ENCODE data around the gene DLX3.

Gene DLX3

GRCh38 chr17:49970498-49970897 lies 24.5 kb downstream of the DLX3 start:
- no peak for DNase-seq

GRCh38 chr17:49969795-49970389 lies 25.1 kb downstream of the DLX3 start:
- DNase-seq: no peak

GRCh38 chr17:49969134-49969759 lies 25.8 kb downstream of the DLX3 start, which contains the start of gene DLX4:
Gene DLX4 (plus strand): TSS chr17:49969190. CDS start chr17:49969469, 279 bp downstream.
- no peak for DNase-seq

GRCh38 chr17:49968405-49969133 lies 26.5 kb downstream of the DLX3 start:
- peak; percentile 47 for DNase-seq

DNA sequence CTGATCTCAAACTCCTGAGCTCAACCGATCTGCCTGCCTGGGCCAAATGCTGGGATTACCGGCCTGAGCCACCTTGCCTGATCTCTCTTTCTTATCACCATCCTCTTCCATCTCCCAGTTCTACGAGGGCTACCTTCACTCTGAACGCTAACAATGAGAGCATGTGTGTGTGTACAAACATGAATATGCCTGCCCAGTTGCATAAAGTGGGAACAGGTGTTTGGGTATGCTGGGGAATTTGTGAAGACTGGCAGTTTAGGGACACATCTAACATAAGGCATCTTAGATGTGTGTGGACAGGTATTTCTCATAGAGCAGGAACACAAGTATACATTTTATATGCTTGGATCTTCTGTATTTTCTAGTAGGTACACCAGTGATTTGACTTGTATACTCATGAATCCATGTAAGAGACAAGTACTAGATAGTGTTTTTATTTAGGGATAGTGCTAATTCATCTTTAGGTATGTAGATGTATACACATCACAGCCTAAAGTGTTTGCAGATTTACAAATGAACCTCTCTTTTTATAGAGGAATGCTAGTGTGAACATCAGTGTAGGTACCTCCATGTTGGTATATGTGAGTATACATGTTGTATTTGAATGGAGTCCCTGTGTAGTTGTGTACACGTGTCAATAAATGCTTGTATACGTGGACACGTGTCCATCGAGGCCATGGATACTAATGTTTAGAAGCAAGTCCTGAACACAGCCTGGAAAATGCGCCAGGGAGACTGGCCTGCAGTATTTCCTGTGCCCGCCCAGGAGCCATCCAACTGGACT lies 27.2 kb downstream of the DLX3 start:
- no peak for DNase-seq

- DNase-seq: no peak
Measured at GRCh38 chr17:49967205-49967604, 27.8 kb downstream of the DLX3 start.

DNA sequence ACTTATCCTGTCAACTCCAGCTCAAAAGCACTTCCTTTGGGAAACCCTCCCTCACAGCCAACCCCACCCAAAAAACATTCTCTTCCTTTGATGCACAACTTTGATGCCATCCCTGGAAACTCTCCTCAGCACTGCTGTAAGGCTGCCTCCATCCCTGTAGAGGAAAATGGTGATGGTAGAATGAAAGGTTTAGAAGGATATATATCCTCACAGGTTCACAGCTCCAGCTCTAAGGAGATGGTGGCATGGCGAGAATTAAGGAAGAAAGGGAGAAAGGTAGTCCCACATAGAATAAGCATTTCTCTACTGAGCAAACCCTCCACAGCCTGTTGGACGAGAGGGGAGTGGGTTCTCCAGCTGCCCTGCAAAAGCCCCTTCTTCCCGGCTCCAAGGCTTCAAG lies 28.3 kb downstream of the DLX3 start:
- DNase-seq: no peak

GRCh38 chr17:49965524-49965909 lies 29.5 kb downstream of the DLX3 start:
- no peak for DNase-seq

DNA sequence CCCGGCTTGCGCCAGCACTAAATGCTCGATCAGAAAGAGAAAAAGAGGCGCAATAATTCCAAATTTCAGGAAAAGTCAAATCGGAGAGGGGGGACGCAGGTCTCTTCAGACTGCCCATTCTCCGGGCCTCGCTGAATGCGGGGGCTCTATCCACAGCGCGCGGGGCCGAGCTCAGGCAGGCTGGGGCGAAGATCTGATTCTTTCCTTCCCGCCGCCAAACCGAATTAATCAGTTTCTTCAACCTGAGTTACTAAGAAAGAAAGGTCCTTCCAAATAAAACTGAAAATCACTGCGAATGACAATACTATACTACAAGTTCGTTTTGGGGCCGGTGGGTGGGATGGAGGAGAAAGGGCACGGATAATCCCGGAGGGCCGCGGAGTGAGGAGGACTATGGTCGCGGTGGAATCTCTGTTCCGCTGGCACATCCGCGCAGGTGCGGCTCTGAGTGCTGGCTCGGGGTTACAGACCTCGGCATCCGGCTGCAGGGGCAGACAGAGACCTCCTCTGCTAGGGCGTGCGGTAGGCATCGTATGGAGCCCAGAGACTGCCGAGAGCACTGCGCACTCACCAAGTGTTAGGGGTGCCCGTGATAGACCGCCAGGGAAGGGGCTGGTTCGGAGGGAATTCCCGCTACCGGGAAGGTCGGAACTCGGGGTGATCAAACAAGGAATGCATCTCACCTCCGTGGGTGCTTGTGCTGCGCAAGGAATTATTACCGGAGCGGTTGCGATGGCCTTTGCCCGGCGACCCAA lies 30.1 kb downstream of the DLX3 start:
- DNase-seq: no peak

DNA sequence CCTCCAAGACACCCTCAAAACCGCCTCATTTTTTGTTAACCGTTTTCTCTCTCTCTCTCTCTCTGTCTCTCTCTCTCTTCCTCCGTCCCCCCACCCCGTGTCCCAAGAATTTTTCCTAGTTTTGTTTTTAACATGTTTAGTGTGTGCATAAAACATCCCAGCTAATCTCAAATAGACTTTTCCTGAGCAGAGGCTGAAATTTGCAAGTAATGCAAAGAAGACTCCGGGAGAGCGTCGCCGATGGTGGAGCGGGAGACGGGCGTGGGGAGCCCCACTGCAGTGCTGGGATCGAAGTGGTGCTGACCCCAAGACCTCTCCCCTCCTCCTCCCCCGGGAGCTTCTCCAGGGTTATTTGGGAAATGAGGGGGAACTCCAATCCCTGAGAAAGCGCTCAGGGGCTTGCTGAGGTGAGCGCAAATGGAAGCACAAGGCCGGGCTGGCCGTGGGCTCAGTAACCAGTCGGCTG lies 30.7 kb downstream of the DLX3 start:
- DNase-seq: no peak

DNA sequence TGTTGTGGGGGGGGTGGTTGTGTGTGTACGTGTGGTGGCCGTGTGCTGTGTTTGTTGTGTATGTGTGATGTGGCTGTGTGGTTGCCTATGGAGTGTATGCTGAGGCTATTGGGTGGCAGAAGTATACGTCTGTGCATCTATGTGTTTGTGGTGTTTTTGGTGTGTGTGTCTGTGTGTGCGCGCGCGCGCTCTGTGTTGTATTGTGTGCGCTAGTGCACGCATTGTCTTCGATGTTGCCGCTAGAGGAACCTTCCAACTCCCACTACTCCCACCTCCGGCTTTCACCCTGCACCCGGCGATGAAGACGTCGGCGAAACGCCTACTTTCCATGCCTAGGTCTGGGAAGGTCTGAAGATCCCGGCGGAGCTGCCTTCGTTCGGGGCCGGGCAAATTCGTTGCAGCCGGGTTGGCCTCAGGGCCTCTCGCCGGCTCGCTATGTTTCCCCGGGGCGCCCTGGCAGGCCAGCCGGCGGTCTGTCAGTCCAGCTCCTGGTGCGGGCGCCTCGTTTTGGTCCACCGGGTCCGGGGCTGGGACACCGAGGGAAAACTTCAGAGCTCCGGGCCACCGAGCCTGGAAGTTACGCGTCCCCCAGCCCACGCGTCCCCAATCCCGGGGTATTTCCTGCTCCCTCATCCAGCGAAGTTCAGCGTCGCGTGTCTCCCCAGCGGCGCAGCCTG lies 31.3 kb downstream of the DLX3 start:
- no peak for DNase-seq

- no peak for DNase-seq
Measured at GRCh38 chr17:49963309-49963625, 31.8 kb downstream of the DLX3 start.

DNA sequence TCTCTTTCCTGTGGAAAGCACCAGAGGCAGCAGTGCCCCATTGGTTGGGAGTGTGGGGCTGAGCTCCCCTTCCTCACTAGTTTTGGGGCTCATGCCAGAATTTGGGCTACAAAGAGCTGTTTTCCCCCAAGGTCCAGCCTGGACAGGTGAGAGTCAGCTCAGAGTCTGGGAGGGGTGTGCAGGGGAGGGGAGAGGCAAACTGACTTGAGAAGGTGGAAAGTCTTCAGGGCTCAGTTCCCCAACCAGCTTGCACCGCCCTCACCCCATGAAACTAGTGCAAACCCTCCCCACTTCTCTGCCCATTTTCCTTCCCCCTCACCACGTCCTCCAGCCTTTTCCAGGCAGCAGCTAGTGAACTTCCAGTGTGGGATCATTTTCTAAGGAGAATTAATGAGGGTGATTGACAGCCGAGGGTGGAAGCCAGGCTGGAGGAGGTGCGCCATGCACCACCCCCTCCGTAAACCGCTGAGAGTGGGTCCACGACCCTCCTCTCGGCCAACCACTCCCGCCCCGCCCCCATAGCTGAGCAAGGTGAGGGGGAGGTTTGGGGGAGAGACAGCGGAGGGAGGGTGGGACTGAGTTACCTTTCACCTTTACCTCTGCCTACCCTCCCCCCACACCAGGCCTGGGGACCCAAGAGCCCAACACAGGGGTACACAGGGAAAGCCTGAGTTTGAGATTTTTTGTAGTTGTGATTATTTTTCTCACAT lies 32.3 kb downstream of the DLX3 start:
- DNase-seq: no peak

DNA sequence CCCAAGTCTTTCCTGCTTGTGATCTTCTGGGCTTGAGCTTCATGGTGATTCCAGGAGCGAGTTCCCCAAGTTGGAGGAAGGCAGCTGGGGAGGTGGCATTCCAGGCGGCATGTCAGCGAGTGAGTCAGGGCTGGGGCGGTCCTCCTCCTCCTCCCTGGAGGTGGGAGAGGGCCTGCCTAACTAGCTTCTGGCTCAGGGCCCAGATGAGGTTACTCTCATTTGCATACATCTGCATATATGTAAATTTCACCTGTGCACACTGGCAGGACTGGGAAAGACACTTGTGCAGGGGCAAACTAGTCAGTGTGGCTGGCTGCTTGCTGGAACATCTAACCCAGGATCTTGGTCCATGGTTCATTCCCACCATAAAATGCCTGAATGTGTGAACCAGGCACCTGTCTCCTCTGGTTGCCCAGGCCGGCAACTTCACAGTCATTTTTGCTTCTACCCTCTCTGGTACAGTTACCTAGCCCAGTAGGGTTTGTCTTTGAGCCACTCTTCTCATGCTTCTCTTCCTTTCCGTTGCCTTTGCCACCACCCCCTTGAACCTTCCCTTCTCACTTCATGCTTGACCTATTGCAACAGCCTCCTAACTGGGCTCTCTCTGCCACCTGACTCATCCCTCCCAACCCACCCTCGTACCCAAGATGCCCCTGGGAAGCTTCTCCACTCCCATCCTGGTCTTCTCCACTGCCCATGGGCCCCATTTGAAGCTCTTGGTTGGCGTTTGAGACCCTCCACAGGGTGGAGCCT lies 35.7 kb downstream of the DLX3 start:
- no peak for DNase-seq

GRCh38 chr17:49958723-49959122 lies 36.3 kb downstream of the DLX3 start:
- DNase-seq: no peak

- no peak for DNase-seq
Measured at GRCh38 chr17:49957350-49957749, 37.7 kb downstream of the DLX3 start.

GRCh38 chr17:49956780-49957179 lies 38.2 kb downstream of the DLX3 start:
- DNase-seq: no peak

DNA sequence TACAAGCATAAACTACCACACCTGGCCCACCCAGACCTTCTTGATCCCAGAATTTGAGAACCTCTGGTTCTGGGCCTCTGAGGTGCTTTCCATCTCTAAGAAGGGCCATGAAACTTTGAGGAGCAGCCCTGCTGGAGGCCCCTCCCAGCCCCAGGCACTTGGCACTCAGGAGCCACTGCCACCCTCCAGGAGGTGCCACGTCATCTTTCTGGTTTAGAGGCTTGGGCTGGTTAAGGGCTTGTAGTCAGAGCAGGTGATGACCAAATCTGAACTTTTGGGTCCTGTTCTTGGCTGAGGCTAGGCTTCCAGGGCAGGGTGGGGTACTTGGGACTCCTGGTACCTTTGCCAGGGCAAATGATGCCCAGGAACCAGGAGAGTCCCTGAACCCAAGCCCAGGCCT lies 39.9 kb downstream of the DLX3 start:
- no peak for DNase-seq

DNA sequence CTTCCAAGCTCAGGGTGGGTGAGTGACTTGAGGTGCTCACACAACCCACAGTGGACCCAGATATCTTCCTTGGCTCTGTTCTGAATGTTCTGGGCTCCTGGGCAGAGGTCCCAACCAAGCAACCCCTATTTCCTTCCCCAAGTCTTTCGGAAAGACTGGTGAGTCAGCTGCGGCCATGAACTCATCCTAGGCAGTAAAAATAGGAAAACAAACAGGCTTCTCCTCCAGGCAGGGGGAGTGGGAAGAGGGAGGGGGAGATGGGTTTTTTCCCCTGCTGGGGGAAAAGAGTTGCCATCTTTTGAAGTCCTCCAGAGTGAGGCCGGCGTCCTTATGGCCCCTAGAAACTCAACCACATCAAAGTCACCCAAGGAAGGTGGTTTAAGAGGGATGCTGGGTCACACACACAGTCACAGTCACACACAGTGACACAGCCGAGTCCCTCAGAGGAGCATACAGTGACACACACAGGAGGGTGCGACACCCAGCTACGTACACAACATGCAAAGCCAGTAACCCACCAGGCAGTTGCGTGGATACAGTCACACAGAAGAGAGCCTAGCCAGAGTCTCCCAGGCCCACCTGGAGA lies 42.0 kb downstream of the DLX3 start:
- DNase-seq: no peak

DNA sequence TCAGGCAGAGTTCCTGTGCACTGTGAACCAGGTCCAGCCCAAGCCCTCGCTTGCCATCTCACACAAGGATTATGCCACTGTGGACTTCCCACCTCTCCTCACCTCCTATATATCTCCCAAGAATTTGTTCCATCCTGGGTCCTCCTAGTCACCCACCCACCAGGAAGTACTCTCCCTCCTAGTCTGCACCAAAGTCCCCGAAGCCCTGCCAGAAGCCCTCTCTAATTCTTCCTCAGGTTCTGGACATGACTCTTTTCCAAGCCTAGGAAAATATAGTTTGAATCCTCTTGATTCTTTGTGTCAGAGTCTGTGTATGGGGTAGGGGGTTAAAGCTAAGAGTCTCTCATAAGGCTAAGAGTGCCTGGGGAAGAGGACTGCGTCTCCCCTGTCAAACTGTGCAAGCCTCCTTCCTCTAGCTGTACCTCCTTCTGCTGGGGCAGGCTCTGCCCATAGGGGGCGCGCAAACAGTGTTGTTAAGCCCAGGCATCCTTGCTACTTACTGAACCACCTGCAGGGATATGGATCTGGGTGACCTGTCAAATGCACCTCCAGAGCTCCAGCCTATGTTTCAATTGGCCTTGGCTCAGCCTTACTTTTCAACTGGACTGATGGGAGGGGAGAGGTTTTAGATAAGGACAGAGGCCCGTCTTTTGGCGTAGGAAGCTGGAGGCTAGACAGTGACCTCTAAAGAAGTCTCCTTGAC lies 42.7 kb downstream of the DLX3 start:
- peak; percentile 77 for DNase-seq

All from T-helper 9 cell (primary cell).